GM21423 (cell line): ENCODE measurements around the gene TMPRSS15.

Experiments
- ATAC-seq: cut with Tn5 transposase; IDR thresholded peaks from one replicate; pipeline ENCODE4 v1.9.1; 2021; ENCODE audit warnings: mild to moderate bottlenecking, moderate library complexity; ENCODE audit not compliant: unreplicated experiment

The TMPRSS15 gene

GRCh38 chr21:18350216-18350615 lies 53.4 kb downstream of the TMPRSS15 start:
- no peak for ATAC-seq

- no peak for ATAC-seq
Observed at GRCh38 chr21:18349468-18349867, 54.1 kb downstream of the TMPRSS15 start.

- no peak for ATAC-seq
Observed at GRCh38 chr21:18340387-18340942, 63.1 kb downstream of the TMPRSS15 start.

- ATAC-seq: no peak
Observed at GRCh38 chr21:18335651-18336236, 67.8 kb downstream of the TMPRSS15 start.

GRCh38 chr21:18334066-18334465 lies 69.5 kb downstream of the TMPRSS15 start:
- no peak for ATAC-seq

GRCh38 chr21:18318156-18318555 lies 85.4 kb downstream of the TMPRSS15 start:
- no peak for ATAC-seq

GRCh38 chr21:18298228-18298627 lies 105.4 kb downstream of the TMPRSS15 start:
- no peak for ATAC-seq

GRCh38 chr21:18294100-18294499 lies 109.5 kb downstream of the TMPRSS15 start:
- ATAC-seq: no peak

GRCh38 chr21:18289876-18290275 lies 113.7 kb downstream of the TMPRSS15 start:
- no peak for ATAC-seq

GRCh38 chr21:18285379-18285778 lies 118.2 kb downstream of the TMPRSS15 start:
- ATAC-seq: no peak

GRCh38 chr21:18275781-18276180 lies 127.8 kb downstream of the TMPRSS15 start:
- no peak for ATAC-seq

GRCh38 chr21:18274370-18274769 lies 129.2 kb downstream of the TMPRSS15 start:
- no peak for ATAC-seq

- no peak for ATAC-seq
Observed at GRCh38 chr21:18273400-18273799, 130.2 kb downstream of the TMPRSS15 start.

GRCh38 chr21:18269856-18270255 lies 133.7 kb downstream of the TMPRSS15 start:
- no peak for ATAC-seq

- no peak for ATAC-seq
Observed at GRCh38 chr21:18268906-18269305, 134.7 kb downstream of the TMPRSS15 start.

- ATAC-seq: no peak
Observed at GRCh38 chr21:18267496-18267895, 136.1 kb downstream of the TMPRSS15 start.

- no peak for ATAC-seq
Observed at GRCh38 chr21:18265944-18266343, 137.6 kb downstream of the TMPRSS15 start.

GRCh38 chr21:18253799-18254198 lies 149.8 kb downstream of the TMPRSS15 start:
- no peak for ATAC-seq

GRCh38 chr21:18253221-18253620 lies 150.4 kb downstream of the TMPRSS15 start:
- ATAC-seq: no peak

- no peak for ATAC-seq
Observed at GRCh38 chr21:18252680-18253079, 150.9 kb downstream of the TMPRSS15 start.

- ATAC-seq: no peak
Observed at GRCh38 chr21:18252256-18252655, 151.3 kb downstream of the TMPRSS15 start.

- ATAC-seq: no peak
Observed at GRCh38 chr21:18251065-18251464, 152.5 kb downstream of the TMPRSS15 start.

GRCh38 chr21:18249672-18250071 lies 153.9 kb downstream of the TMPRSS15 start:
- ATAC-seq: no peak
